Epithelial cell of proximal tubule (primary cell): ENCODE data around the gene KRTAP20-4. TPM values are rescaled to one million over a fixed set of nuclear protein-coding genes. Genes with fewer than 3 reads are reported as not detected.

Source experiments
- DNase-seq: peaks from one replicate; pipeline ENCODE4 v3.0.0-alpha.2; 2011; ENCODE audit warnings: low read depth
- H3K4me3 ChIP-seq: 2 replicates; pipeline ENCODE4 v1.5.1; 2011; ENCODE audit warnings: low read depth, mild to moderate bottlenecking, low read length
- total RNA-seq: library from RNA; depleted of rRNA; stranded (reverse); fragments of >200 nt; gene quantifications from 2 replicates; pipeline ENCODE4 v1.2.3, GENCODE V29; 2015
- TF ChIP-seq, protein P1 (sequence below): conservative IDR thresholded peaks from 2 replicates; pipeline ENCODE4 v1.5.1; 2012; ENCODE audit warnings: low read depth, mild to moderate bottlenecking, low read length

Gene KRTAP20-4
- total RNA-seq, 1 donor from 2014 or later = not detected

DNA sequence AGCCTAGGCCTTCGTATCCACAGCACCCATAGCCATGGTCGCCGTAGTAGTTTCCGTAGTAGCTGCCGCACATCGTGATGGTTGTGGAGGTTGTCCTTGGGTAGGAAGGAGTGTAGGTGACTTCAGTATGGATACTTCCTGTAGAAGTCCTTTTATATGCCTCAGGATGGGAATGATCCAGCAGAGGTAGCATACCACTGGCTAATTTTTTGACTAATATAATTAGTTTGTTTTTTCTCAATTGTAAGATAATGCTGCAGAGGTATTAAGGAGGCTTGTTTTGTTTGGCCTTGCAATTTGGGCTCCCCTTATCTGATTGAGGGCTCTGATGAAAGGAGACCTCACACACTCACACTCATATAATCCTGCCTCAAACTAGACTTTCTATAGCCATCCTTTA lies 21.6 kb upstream of the KRTAP20-4 start, which contains the start of gene KRTAP6-2:
TSS of gene KRTAP6-2 (minus strand) at position 101 of the 400 bp plus-strand sequence. CDS start at position 73, 28 bp downstream.
- no peak for DNase-seq
- TF ChIP-seq, protein P1, sequence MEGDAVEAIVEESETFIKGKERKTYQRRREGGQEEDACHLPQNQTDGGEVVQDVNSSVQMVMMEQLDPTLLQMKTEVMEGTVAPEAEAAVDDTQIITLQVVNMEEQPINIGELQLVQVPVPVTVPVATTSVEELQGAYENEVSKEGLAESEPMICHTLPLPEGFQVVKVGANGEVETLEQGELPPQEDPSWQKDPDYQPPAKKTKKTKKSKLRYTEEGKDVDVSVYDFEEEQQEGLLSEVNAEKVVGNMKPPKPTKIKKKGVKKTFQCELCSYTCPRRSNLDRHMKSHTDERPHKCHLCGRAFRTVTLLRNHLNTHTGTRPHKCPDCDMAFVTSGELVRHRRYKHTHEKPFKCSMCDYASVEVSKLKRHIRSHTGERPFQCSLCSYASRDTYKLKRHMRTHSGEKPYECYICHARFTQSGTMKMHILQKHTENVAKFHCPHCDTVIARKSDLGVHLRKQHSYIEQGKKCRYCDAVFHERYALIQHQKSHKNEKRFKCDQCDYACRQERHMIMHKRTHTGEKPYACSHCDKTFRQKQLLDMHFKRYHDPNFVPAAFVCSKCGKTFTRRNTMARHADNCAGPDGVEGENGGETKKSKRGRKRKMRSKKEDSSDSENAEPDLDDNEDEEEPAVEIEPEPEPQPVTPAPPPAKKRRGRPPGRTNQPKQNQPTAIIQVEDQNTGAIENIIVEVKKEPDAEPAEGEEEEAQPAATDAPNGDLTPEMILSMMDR = no peak
- no peak within 1 kb of the TSS for H3K4me3 ChIP-seq

DNA sequence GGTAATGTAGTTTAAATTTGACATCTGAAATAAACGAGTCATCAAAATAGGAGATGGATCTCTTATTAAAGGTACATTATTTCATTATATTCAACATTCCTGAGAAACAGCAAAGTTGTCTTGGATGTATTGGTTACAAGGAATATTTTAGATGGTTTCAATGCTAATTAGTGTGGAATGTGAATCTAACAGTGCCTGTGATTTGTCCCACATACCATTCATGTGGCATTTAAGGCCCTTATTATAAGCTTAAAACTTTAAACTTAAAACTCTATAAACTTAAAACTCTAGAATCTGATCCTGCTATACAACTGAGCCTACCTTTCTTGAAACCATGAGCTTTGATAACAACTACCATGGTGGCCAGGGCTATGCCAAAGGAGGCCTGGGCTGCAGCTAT lies 19.6 kb upstream of the KRTAP20-4 start, which contains the start of gene KRTAP22-1:
TSS of gene KRTAP22-1 (plus strand) at position 301 of the 400 bp plus-strand sequence.
- TF ChIP-seq, protein P1 = no peak
- DNase-seq = no peak
- H3K4me3 ChIP-seq = no peak within 1 kb of the TSS

DNA sequence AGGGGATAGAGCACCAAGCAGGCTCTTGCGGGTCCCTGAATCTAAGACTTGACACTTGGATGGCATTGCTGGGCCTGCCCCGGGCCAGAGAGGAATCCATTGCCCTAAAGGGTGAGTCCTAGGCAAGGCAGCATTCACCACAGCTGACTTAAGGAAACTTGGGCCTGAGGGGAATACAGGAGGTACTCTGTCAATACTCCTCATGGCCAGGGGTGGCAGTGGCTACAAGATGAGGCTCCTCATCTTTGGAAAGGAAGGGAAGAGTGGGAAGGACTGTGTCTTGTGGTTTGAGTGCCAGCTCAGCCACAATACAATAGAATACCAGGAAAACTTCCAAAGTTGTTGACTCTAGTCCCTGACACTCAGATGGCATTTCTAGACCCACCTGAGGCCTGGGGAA lies 14.5 kb upstream of the KRTAP20-4 start:
- TF ChIP-seq, protein P1 = no peak
- no peak overlapping the region for H3K4me3 ChIP-seq
- no peak for DNase-seq

DNA sequence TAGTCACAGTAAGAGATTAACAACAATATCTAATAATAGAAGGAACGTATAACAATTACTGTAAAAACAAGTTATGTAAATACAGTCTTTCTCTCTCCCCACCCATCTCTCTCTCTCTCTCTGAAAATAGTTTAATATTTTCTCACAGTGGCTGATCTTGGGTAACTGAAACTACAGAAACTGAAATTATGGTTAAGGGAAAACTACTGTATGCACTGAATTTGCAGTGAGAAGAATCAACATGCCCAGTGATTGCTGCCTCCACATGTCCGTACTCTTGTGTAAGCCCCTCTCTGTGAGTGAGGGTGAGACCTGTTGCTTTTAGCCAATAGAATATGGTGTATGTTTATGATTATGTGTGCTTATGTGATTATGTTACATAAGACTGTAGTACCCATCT lies 8.3 kb upstream of the KRTAP20-4 start:
- TF ChIP-seq, protein P1 = no peak
- no peak overlapping the region for H3K4me3 ChIP-seq
- no peak for DNase-seq

DNA sequence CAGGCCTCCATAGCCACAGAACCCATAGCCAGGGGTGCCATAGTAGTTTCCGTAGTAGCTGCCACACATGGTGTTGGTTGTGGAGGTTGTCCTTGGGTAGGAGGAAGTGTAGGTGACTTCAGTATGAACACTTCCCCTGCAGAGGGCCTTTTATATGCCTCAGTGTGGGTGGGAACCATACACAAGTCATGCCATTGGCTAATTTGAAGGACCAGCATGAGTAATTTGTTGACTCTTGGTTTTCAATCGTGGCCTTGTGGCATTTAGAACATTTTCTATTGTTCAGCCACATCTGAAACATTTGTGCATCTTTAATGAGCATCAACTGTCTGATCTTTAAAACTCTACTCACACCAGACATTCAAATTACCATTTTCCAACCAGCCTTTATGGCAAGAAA lies 6.6 kb upstream of the KRTAP20-4 start, which contains the start of gene KRTAP6-1:
TSS of gene KRTAP6-1 (minus strand) at position 95 of the 400 bp plus-strand sequence. CDS start at position 69, 26 bp downstream.
- no peak within 1 kb of the TSS for H3K4me3 ChIP-seq
- TF ChIP-seq, protein P1 = no peak
- DNase-seq = no peak

DNA sequence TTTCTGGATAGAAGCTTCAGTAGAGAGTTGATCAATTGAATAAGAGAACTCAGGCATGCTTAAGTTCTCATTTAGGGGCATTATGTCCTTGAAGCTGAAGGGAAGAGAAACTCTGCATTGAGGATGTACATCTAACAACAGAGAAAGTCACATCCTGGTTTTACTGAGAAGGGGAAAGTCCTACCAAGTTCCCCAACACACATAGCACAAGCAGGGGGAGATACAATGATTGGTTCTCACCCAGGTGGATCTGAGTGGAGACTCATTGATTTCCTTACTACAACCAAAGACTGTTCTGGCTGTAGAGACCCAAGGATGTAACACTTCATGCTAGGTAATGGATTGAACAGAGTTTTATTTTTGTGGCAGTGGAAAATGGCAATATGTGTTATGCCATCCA lies 5.2 kb upstream of the KRTAP20-4 start:
- no peak for DNase-seq
- TF ChIP-seq, protein P1 = no peak
- H3K4me3 ChIP-seq = no peak overlapping the region

DNA sequence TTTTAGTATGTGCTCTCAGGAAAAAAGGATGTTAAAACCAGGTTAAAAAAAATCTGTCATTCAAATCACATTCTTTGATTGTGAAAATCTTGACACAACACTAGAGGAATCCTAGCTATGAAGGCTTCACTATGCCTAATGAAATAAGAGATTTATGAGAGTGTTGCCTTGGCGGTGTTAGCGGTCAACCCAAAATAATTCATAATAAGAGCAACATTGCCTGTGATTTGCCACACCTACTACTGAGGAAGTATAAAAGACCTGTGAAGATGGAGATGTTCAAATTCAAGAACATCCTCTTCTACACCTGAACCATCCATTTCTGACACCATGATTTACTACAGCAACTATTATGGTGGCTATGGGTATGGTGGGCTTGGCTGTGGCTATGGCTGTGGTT lies 4.3 kb upstream of the KRTAP20-4 start, which contains the start of gene KRTAP20-1:
TSS of gene KRTAP20-1 (plus strand) at position 301 of the 400 bp plus-strand sequence. CDS start at position 331, 30 bp downstream.
- TF ChIP-seq, protein P1 = no peak
- no peak for DNase-seq
- no peak within 1 kb of the TSS for H3K4me3 ChIP-seq
